GM10266 (cell line): Measurements from ENCODE around the gene KRTAP1-3.
"Not testable (repeated sequence)": the region's sequence is repeated elsewhere in the genome, so short reads cannot be mapped to it uniquely, and the experiment has no call there.

Source experiments
- DNase-seq: peaks from one replicate; pipeline ENCODE4 v3.0.0; 2012; ENCODE audit errors: extremely low spot score
- TF ChIP-seq, protein P1 (sequence below): IDR thresholded peaks from 2 replicates; pipeline ENCODE4 v1.5.1; 2012; ENCODE audit warnings: mild to moderate bottlenecking, low read depth; ENCODE audit not compliant: control insufficient read depth, insufficient read depth; ENCODE audit errors: missing control alignments

The KRTAP1-3 gene

DNA sequence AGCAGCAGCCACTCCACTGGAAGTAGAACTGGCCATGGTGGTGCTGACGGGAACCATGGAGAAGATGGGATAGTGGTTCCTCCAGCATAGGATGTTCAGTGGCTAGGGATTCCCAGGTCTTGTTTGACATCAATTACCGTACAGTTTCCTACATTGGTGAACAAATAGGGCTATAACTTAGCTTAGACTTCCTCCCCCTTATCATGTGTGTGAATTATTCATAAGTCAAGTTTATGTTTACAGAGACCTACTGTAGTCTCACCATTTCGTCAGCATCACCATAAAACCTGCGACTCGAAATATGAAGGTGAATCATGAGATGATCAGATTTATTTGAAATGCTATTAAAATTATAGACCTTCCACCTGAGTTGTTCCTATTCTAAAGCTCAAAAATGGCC, 24.1 kb upstream of the KRTAP1-3 start:
- no peak for DNase-seq
- TF ChIP-seq, protein P1, sequence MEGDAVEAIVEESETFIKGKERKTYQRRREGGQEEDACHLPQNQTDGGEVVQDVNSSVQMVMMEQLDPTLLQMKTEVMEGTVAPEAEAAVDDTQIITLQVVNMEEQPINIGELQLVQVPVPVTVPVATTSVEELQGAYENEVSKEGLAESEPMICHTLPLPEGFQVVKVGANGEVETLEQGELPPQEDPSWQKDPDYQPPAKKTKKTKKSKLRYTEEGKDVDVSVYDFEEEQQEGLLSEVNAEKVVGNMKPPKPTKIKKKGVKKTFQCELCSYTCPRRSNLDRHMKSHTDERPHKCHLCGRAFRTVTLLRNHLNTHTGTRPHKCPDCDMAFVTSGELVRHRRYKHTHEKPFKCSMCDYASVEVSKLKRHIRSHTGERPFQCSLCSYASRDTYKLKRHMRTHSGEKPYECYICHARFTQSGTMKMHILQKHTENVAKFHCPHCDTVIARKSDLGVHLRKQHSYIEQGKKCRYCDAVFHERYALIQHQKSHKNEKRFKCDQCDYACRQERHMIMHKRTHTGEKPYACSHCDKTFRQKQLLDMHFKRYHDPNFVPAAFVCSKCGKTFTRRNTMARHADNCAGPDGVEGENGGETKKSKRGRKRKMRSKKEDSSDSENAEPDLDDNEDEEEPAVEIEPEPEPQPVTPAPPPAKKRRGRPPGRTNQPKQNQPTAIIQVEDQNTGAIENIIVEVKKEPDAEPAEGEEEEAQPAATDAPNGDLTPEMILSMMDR, result no peak

DNA sequence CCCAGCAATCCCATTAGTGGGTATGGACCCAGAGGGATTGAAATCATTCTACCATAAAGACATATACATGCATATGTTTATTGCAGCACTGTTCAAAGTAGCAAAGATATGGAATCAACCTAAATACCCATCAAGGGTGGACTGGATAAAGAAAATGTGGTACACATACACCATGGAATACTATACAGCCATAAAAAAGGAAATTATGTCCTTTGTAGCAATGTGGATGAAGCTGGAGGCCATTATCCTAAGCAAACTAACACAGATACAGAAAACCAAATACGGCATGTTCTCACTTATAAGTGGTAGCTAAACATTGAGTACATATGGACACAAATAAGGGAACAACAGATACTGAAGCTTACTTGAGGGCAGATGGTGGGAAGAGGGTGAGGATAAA, 22.9 kb upstream of the KRTAP1-3 start:
- no peak for DNase-seq
- TF ChIP-seq, protein P1, result no peak

DNA sequence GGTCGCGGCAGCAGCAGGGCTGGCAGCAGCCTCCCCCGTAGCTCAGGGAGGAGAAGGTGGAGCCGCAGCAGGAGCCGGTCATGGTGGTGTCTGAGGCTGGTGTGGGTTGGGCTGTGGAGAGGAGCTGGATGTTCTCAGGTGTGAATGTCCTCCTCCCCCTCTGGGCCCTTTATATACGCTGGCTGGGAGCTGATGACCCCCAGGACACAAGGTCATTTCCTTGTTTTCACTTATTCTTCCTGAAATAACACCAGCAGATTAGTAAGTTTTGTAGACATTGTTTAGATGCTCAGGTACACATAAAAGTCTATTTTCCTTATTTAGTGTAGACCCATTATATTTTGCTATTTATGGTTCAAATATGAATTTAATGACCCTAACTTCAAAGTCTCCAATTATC, 20.5 kb upstream of the KRTAP1-3 start, which contains the start of gene KRTAP2-2:
TSS of gene KRTAP2-2 (minus strand) at position 101 of the 400 bp plus-strand sequence. CDS start at position 82, 19 bp downstream.
- not testable (repeated sequence) for DNase-seq

GRCh38 chr17:41054556-41054955, 19.9 kb upstream of the KRTAP1-3 start:
- not testable (repeated sequence) for DNase-seq

DNA sequence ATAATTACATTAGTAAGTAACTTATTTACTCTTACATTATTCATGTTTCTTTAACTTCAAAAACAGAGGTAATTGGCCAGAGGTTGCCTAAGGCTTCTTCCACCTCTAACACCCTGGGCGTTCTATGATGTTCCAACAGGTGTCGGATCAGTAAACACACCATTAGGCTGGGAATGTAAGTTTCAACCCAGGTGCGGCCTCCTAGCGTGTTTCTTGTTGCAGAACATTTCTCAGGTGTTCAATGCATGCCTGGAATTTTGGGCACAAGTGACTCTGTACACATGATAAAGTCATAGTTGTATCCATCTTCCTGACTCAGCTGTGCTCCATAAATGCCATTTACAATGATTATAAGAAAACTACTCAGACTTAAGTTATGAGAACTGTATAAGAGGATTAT, 19.4 kb upstream of the KRTAP1-3 start:
- TF ChIP-seq, protein P1, result no peak
- no peak for DNase-seq

- TF ChIP-seq, protein P1, result no peak
- DNase-seq, result no peak
Measured at GRCh38 chr17:41052566-41052965, 17.9 kb upstream of the KRTAP1-3 start.

DNA sequence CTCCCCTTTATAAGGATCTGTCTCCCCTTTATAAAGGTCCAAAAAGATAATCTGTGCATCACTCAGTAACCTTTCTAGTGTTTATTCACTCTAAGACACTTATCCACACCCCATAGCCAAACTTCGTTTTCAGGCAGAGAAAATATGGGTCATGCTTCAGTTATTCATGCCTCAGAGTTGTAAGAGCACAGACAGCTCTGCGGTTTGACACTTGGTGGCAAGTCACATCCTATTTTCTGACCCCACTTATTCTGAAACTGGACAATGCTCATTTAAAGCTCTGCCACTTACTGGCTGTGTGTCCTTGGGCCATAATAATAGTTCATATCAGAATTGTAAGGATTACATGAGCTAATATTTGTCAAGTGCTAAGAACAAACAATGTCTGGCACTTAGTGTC, 14.4 kb upstream of the KRTAP1-3 start:
- TF ChIP-seq, protein P1, result no peak
- DNase-seq, result no peak

GRCh38 chr17:41048441-41048840, 13.8 kb upstream of the KRTAP1-3 start:
- TF ChIP-seq, protein P1, result no peak
- no peak for DNase-seq

DNA sequence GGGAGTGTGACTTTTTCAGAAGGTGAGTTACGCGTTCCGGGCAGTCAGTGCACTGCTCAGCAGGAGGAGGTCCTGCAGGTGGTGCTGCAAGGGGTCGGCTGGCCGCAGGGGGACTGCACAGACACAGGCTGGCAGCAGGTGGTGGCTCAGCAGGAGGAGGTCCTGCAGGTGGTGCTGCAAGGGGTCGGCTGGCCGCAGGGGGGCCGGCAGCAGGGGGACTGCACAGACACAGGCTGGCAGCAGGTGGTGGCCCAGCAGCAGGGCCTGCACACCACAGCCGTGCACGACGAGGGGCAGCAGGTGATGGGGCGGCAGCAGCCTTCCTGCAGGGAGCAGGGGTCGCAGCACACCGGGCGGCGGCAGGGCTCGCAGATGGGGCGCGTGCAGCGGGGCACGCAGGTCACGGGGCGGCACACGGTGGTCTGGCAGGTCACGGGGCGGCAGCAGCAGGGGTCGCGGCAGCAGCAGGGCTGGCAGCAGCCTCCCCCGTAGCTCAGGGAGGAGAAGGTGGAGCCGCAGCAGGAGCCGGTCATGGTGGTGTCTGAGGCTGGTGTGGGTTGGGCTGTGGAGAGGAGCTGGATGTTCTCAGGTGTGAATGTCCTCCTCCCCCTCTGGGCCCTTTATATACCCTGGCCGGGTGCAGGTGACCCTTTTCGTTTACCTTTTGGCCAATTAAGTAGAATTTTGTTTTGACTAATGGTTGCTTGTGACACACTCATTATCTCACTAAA, 12.2 kb upstream of the KRTAP1-3 start, which contains the start of gene KRTAP2-1:
TSS of gene KRTAP2-1 (minus strand) at position 582 of the 731 bp plus-strand sequence. CDS start at position 533, 49 bp downstream.
- not testable (repeated sequence) for DNase-seq
